Naive thymus-derived CD4-positive, alpha-beta T cell (primary cell): ENCODE data around the gene AVPR1B. TPM values are rescaled to one million over a fixed set of nuclear protein-coding genes. Genes with fewer than 3 reads are reported as not detected.
A peak's percentile ranks its signal among the peaks of the same experiment; 100 is the strongest.

Experiments
- ATAC-seq: fragments of 150-1000 bp; cut with Tn5 transposase; 2 replicates; pipeline ENCODE4 v1.10.0; 2021; ENCODE audit warnings: mild to moderate bottlenecking, moderate library complexity
- CTCF ChIA-PET: fragments of 350-600 bp; sonication (Branson Sonifier 250); formaldehyde crosslinking; loops from one replicate; lab custom pipeline; 2021; ENCODE audit warnings: antibody characterized with exemption; lab: Charles Lee
- POLR2A ChIA-PET: fragments of 350-600 bp; sonication (Branson Sonifier 250); formaldehyde crosslinking; loops from one replicate; lab custom pipeline; 2021; ENCODE audit warnings: antibody characterized with exemption, inconsistent platforms; lab: Charles Lee
- DNase-seq, 9 donors: peaks; one replicate each; pipeline versions ENCODE4 v3.0.0 to v3.0.0-alpha.2; 2020 to 2022; ENCODE audit warnings: mixed read lengths in 1 of 9
- H3K27ac ChIP-seq: one replicate; pipeline ENCODE4 v1.7.0; 2013; ENCODE audit warnings: mild to moderate bottlenecking, low read depth, low read length, moderate library complexity
- H3K27me3 ChIP-seq, 2 donors: one replicate each; pipeline ENCODE4 v1.7.0; 2013; ENCODE audit warnings: low read length in 2 of 2, mild to moderate bottlenecking in 2 of 2, moderate library complexity in 2 of 2; ENCODE audit not compliant: control insufficient read depth in 2 of 2, insufficient read depth in 2 of 2
- H3K36me3 ChIP-seq, 3 experiments: 1 replicate in 2 of 3; 2 replicates in 1 of 3; pipeline ENCODE4 v1.7.0; 2013; ENCODE audit warnings: low read length in 3 of 3, mild to moderate bottlenecking in 3 of 3, moderate library complexity in 1 of 3; ENCODE audit not compliant: insufficient read depth in 3 of 3, control insufficient read depth in 2 of 3
- H3K4me1 ChIP-seq, 2 donors: one replicate each; pipeline ENCODE4 v1.7.0; 2013; ENCODE audit warnings: low read length in 2 of 2, mild to moderate bottlenecking in 2 of 2, moderate library complexity in 1 of 2; ENCODE audit not compliant: control insufficient read depth in 2 of 2, insufficient read depth in 2 of 2
- H3K4me3 ChIP-seq: 2 replicates; pipeline ENCODE4 v1.7.0; 2013; ENCODE audit warnings: mild to moderate bottlenecking, low read length
- H3K9me3 ChIP-seq, 3 experiments: 1 replicate in 2 of 3; 2 replicates in 1 of 3; pipeline ENCODE4 v1.7.0; 2013; ENCODE audit warnings: low read length in 3 of 3; ENCODE audit not compliant: control insufficient read depth in 2 of 3
- H3K27ac Mint-ChIP-seq, 9 donors: one replicate each; pipeline ENCODE4 v1.8.0; 2020 to 2022; ENCODE audit warnings: mixed read lengths in 9 of 9, mild to moderate bottlenecking in 8 of 9, moderate library complexity in 5 of 9, inconsistent platforms in 2 of 9
- H3K27me3 Mint-ChIP-seq, 5 donors: one replicate each; pipeline ENCODE4 v1.8.0; 2021 to 2022; ENCODE audit warnings: mixed read lengths in 5 of 5, mild to moderate bottlenecking in 1 of 5
- H3K36me3 Mint-ChIP-seq, 5 donors: one replicate each; pipeline ENCODE4 v1.8.0; 2020 to 2022; ENCODE audit warnings: mixed read lengths in 5 of 5, mild to moderate bottlenecking in 3 of 5, inconsistent platforms in 1 of 5
- H3K4me1 Mint-ChIP-seq, 7 donors: one replicate each; pipeline ENCODE4 v1.8.0; 2020 to 2022; ENCODE audit warnings: mixed read lengths in 7 of 7, mild to moderate bottlenecking in 3 of 7, inconsistent platforms in 1 of 7
- H3K4me3 Mint-ChIP-seq, 10 donors: one replicate each; pipeline ENCODE4 v1.8.0; 2020 to 2022; ENCODE audit warnings: mild to moderate bottlenecking in 10 of 10, mixed read lengths in 10 of 10, moderate library complexity in 6 of 10, inconsistent platforms in 2 of 10
- H3K9me3 Mint-ChIP-seq, 11 donors: one replicate each; pipeline ENCODE4 v1.8.0; 2020 to 2022; ENCODE audit warnings: mixed read lengths in 11 of 11, mild to moderate bottlenecking in 4 of 11, inconsistent platforms in 1 of 11, moderate library complexity in 1 of 11
- intact Hi-C, 2 donors: fragments of 100-400 bp; cut with micrococcal nuclease; formaldehyde crosslinking; loops; one replicate each; pipeline ENCODE4 v1.15.1; 2023
- polyA plus RNA-seq, 2 donors: library from polyadenylated mRNA; unstranded; fragments of 300-500 nt; fragmentation: Illumina TruSeq; gene quantifications; one replicate each; pipeline ENCODE4 v1.2.3, GENCODE V29; 2021
- total RNA-seq, 6 experiments: library from RNA in 5 of 6; stranded (reverse) in 5 of 6; gene quantifications; 1 replicate in 5 of 6; 2 replicates in 1 of 6; pipeline ENCODE4 v1.2.3 and lab custom pipeline; 2021 to 2026

The AVPR1B gene
- total and polyA plus RNA-seq, 7 experiments from 2014 or later, result 0.27 TPM; not detected in 6

- intact Hi-C loops, result no loop called here
- Mint-ChIP-seq H3K36me3 (no peaks in the 10 kb centered on the region), H3K4me1 (peaks cover 0 to 6% (median 0%) of the 10 kb centered on the region in 7 donors), H3K27ac (no peak overlapping the region), H3K27me3 (peaks cover 0 to 21% (median 0%) of the 10 kb centered on the region in 5 donors), H3K4me3 (no peak overlapping the region), H3K9me3 (peaks cover 0 to 1% (median 0%) of the 10 kb centered on the region in 11 donors)
- no peak for ATAC-seq
- Histone ChIP-seq H3K36me3 (no peaks in the 10 kb centered on the region), H3K27me3 (no peaks in the 10 kb centered on the region), H3K4me3 (no peak overlapping the region), H3K4me1 (no peaks in the 10 kb centered on the region), H3K9me3 (no peaks in the 10 kb centered on the region), H3K27ac (no peak overlapping the region)
- ChIA-PET POLR2A (no interaction called here), CTCF (interaction anchor here (0.8 to 1.8 kb wide), 6 partner anchors 10 to 189 kb away, joined by 3 to 8 read pairs (median 4); no protein-coding TSS in a partner anchor)
- DNase-seq, result no peak
Measured at GRCh38 chr1:206108635-206109034, 8.6 kb downstream of the AVPR1B start.

DNA sequence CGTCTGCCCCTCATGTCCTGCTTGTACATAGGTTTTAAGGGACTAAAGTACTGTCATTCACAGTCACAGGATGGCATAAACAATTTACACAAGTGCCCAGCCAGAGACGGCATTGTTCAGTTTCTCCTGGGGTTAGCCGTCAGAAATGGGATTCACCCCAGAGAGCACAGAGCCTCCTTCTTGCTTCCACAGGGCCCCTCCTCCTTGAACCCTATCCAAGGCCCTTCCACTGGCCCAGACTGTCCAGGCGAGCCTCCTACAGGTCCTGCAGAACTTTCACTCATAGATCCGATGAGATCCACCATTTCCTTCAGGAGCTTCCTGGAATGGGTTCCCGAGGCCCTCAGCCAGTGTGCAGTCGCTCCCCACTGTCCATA lies 10.0 kb downstream of the AVPR1B start:
- Mint-ChIP-seq H3K36me3 (no peaks in the 10 kb centered on the region), H3K27me3 (peaks cover 0 to 29% (median 0%) of the 10 kb centered on the region in 5 donors), H3K27ac (no peak overlapping the region), H3K9me3 (peaks cover 0 to 1% (median 0%) of the 10 kb centered on the region in 11 donors), H3K4me3 (no peak overlapping the region), H3K4me1 (peaks cover 0 to 6% (median 0%) of the 10 kb centered on the region in 7 donors)
- no peaks in the 10 kb centered on the region for H3K4me1 ChIP-seq
- intact Hi-C loops, result loop anchor here in 1 of 2 donors (2.0 kb wide), 1 partner anchor 188 kb away; no protein-coding TSS in a partner anchor
- DNase-seq, result no peak
- H3K9me3 ChIP-seq, result no peaks in the 10 kb centered on the region
- no peak for ATAC-seq
- no peak overlapping the region for H3K27ac ChIP-seq
- no peaks in the 10 kb centered on the region for H3K36me3 ChIP-seq
- CTCF ChIA-PET, result interaction anchor here (1.2 to 3.3 kb wide), 6 partner anchors 8 to 189 kb away, joined by 3 to 34 read pairs (median 9); no protein-coding TSS in a partner anchor
- H3K27me3 ChIP-seq, result no peaks in the 10 kb centered on the region
- no peak overlapping the region for H3K4me3 ChIP-seq
- POLR2A ChIA-PET, result no interaction called here

DNA sequence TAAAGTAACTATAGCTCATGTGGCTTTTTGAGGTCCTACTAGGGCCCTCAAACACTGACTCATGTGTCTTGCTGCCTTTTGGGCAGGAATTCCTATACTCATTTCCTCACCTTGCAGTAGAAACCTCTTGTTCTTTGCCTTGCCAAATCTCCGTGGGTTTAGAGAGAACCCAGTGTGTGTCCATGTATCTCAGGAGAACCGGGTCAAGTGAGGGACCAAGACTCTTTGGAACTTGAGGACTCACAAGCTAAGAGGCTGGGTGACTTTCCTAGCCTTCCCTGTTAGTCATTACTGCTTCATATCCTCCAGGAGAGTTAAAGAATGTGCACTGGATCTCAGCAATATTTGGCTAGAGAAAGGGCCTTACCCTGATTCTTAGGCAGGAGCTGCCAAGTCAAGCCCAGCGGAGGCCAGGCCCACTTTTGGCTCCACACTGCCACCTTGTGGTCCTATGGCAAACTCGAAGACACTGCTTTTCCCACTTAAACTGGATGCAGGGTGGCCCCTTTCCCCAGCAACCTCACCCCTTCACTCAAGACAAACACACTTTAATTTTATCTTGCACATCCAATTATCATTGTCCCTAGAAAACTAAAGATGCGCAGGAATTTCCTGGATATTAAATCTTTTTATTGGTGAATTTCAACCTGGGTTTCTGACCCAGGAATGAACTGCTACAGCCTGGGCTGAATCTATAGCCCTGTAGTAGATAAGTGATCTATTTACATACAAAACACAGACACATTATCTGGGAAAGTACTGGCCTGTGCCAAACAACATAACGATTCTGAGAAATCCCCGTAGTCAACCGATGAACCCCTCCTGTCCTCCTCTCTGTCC lies 10.6 kb downstream of the AVPR1B start:
- Mint-ChIP-seq H3K4me1 (peaks cover 0 to 6% (median 0%) of the 10 kb centered on the region in 7 donors), H3K4me3 (no peak overlapping the region), H3K36me3 (no peaks in the 10 kb centered on the region), H3K9me3 (peaks cover 0 to 1% (median 0%) of the 10 kb centered on the region in 11 donors), H3K27ac (no peak overlapping the region), H3K27me3 (peaks cover 0 to 33% (median 3%) of the 10 kb centered on the region in 5 donors)
- Histone ChIP-seq H3K4me3 (no peak overlapping the region), H3K9me3 (no peaks in the 10 kb centered on the region), H3K4me1 (no peaks in the 10 kb centered on the region), H3K27me3 (no peaks in the 10 kb centered on the region), H3K36me3 (no peaks in the 10 kb centered on the region), H3K27ac (no peak overlapping the region)
- peak; percentile 90 for ATAC-seq
- intact Hi-C loops, result loop anchor here (1.0 to 2.0 kb wide), 5 partner anchors 76 to 447 kb away; no protein-coding TSS in a partner anchor
- POLR2A ChIA-PET, result interaction anchor here (0.6 kb wide), 1 partner anchor 24 kb away, joined by 3 read pairs; no protein-coding TSS in a partner anchor
- peak; percentile 37 to 77 (median 67) for DNase-seq
- CTCF ChIA-PET, result interaction anchor here (0.9 to 3.3 kb wide), 9 partner anchors 8 to 448 kb away, joined by 3 to 34 read pairs (median 6); no protein-coding TSS in a partner anchor

GRCh38 chr1:206105464-206105995 lies 11.7 kb downstream of the AVPR1B start:
- Mint-ChIP-seq H3K4me3 (no peak overlapping the region), H3K4me1 (peaks cover 0 to 10% (median 0%) of the 10 kb centered on the region in 7 donors), H3K9me3 (peaks cover 0 to 1% (median 0%) of the 10 kb centered on the region in 11 donors), H3K27ac (no peak overlapping the region), H3K36me3 (no peaks in the 10 kb centered on the region), H3K27me3 (peaks cover 0 to 37% (median 8%) of the 10 kb centered on the region in 5 donors)
- H3K4me3 ChIP-seq, result no peak overlapping the region
- no peaks in the 10 kb centered on the region for H3K9me3 ChIP-seq
- no peaks in the 10 kb centered on the region for H3K36me3 ChIP-seq
- H3K27ac ChIP-seq, result no peak overlapping the region
- DNase-seq, result no peak
- intact Hi-C loops, result no loop called here
- no peaks in the 10 kb centered on the region for H3K27me3 ChIP-seq
- H3K4me1 ChIP-seq, result no peaks in the 10 kb centered on the region
- CTCF ChIA-PET, result interaction anchor here (1.0 to 3.3 kb wide), 8 partner anchors 9 to 447 kb away, joined by 3 to 34 read pairs (median 6); no protein-coding TSS in a partner anchor
- no peak for ATAC-seq
- POLR2A ChIA-PET, result no interaction called here

DNA sequence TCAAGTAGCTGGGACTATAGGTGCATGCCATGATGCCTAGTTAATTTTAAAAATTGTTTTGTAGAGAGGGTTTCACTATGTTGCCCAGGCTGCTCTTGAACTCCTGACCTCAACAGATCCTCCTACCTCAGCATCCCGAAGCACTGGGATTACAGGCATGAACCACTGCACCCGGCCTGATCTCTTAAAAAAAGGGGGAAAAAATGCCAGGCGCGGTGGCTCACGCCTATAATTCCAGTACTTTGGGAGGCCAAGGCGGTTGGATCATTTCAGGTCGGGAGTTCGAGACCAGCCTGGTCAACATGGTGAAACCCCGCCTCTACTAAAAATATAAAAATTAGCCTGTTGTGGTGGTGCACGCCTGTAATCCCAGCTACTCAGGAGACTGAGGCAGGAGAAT lies 13.2 kb downstream of the AVPR1B start:
- Histone ChIP-seq H3K36me3 (no peaks in the 10 kb centered on the region), H3K9me3 (no peaks in the 10 kb centered on the region), H3K27me3 (peaks cover 0 to 3% of the 10 kb centered on the region in 2 donors), H3K4me1 (no peaks in the 10 kb centered on the region), H3K27ac (no peak overlapping the region), H3K4me3 (no peak overlapping the region)
- no peaks in the 10 kb centered on the region for H3K36me3 Mint-ChIP-seq
- H3K9me3 Mint-ChIP-seq, result peaks cover 0 to 1% (median 0%) of the 10 kb centered on the region in 11 donors
- CTCF ChIA-PET, result interaction anchor here (1.2 to 3.1 kb wide), 3 partner anchors 7 to 73 kb away, joined by 3 to 17 read pairs (median 4); no protein-coding TSS in a partner anchor
- peaks cover 7 to 47% (median 17%) of the 10 kb centered on the region in 5 donors for H3K27me3 Mint-ChIP-seq
- no peak overlapping the region for H3K4me3 Mint-ChIP-seq
- intact Hi-C loops, result no loop called here
- H3K27ac Mint-ChIP-seq, result no peak overlapping the region
- ATAC-seq, result no peak
- POLR2A ChIA-PET, result no interaction called here
- DNase-seq, result no peak
- peaks cover 0 to 10% (median 0%) of the 10 kb centered on the region in 7 donors for H3K4me1 Mint-ChIP-seq

GRCh38 chr1:206102292-206102936 lies 14.8 kb downstream of the AVPR1B start:
- no peaks in the 10 kb centered on the region for H3K36me3 Mint-ChIP-seq
- ATAC-seq (no peak), DNase-seq (no peak)
- ChIA-PET POLR2A (no interaction called here), CTCF (interaction anchor here (1.3 to 3.1 kb wide), 2 partner anchors 69 to 72 kb away, joined by 4 to 17 read pairs; no protein-coding TSS in a partner anchor)
- Histone ChIP-seq H3K4me1 (no peaks in the 10 kb centered on the region), H3K27ac (no peak overlapping the region), H3K4me3 (no peak overlapping the region), H3K27me3 (peaks cover 0 to 3% of the 10 kb centered on the region in 2 donors), H3K9me3 (no peaks in the 10 kb centered on the region), H3K36me3 (no peaks in the 10 kb centered on the region)
- peaks cover 0 to 13% (median 0%) of the 10 kb centered on the region in 7 donors for H3K4me1 Mint-ChIP-seq
- H3K27ac Mint-ChIP-seq, result no peak overlapping the region
- H3K27me3 Mint-ChIP-seq, result peaks cover 11 to 53% (median 18%) of the 10 kb centered on the region in 5 donors
- no peak overlapping the region for H3K4me3 Mint-ChIP-seq
- no peaks in the 10 kb centered on the region for H3K9me3 Mint-ChIP-seq
- intact Hi-C loops, result no loop called here
